ENCODE data around the gene IFT43. TPM values are rescaled to one million over a fixed set of nuclear protein-coding genes. Genes with fewer than 3 reads are reported as not detected.

The IFT43 gene
- total RNA-seq, 4 donors from 2014 or later: 24.5 to 412 (median 31.2) TPM

GRCh38 chr14:76077340-76077739 is 91.8 kb downstream of the IFT43 start:
- H3K36me3 ChIP-seq: no peaks in the 10 kb centered on the region
- intact Hi-C loops (cut with DNase I; ENCODE audit: low total_unique reads): no loop called here
- no peaks in the 10 kb centered on the region for H3K4me1 ChIP-seq
- H3K9me3 ChIP-seq: no peaks in the 10 kb centered on the region
- in situ Hi-C loops (cut with MboI; ENCODE audit: low pct_ligation_motif_present in 1 of 4, low pct_unique_long_range_greater_than_20kb in 1 of 4, low sequenced_read_pairs in 3 of 4): no loop called here
- DNase-seq: no peak
- H3K4me3 ChIP-seq: no peak overlapping the region
- H3K27me3 ChIP-seq: no peaks in the 10 kb centered on the region
- 78 to 100% methylated on average over 1 to 2 of the region's 2 CpGs for WGBS, 2 donors (ENCODE audit: low coverage in 1 of 2)
- H3K27ac ChIP-seq: no peak overlapping the region
- TF ChIP-seq POLR2A (IDR thresholded peaks at IDR 0.05) (no peak), POLR2AphosphoS5 (IDR thresholded peaks at IDR 0.05) (no peak), EP300 (IDR thresholded peaks at IDR 0.05; ENCODE audit: low read depth) (no peak), CTCF (IDR thresholded peaks at IDR 0.05) (no peak)

GRCh38 chr14:76078501-76078900 is 92.9 kb downstream of the IFT43 start:
- no peak for DNase-seq
- H3K27ac ChIP-seq: no peak overlapping the region
- H3K4me1 ChIP-seq: no peaks in the 10 kb centered on the region
- no peaks in the 10 kb centered on the region for H3K27me3 ChIP-seq
- TF ChIP-seq POLR2A (IDR thresholded peaks at IDR 0.05): no peak
- TF ChIP-seq EP300 (IDR thresholded peaks at IDR 0.05; ENCODE audit: low read depth): no peak
- no peak for TF ChIP-seq POLR2AphosphoS5 (IDR thresholded peaks at IDR 0.05)
- TF ChIP-seq CTCF (IDR thresholded peaks at IDR 0.05): no peak
- no peak overlapping the region for H3K4me3 ChIP-seq
- in situ Hi-C loops (cut with MboI; ENCODE audit: low pct_ligation_motif_present in 1 of 4, low pct_unique_long_range_greater_than_20kb in 1 of 4, low sequenced_read_pairs in 3 of 4) (no loop called here), intact Hi-C loops (cut with DNase I; ENCODE audit: low total_unique reads) (no loop called here)
- H3K36me3 ChIP-seq: no peaks in the 10 kb centered on the region
- WGBS, 2 donors (ENCODE audit: low coverage in 1 of 2): 92% methylated on average over 10 of the region's 10 CpGs; no CpG with 5 or more reads in 1 of the 2 donors
- H3K9me3 ChIP-seq: no peaks in the 10 kb centered on the region

- no peak overlapping the region for H3K4me3 ChIP-seq
- DNase-seq: no peak
- no peaks in the 10 kb centered on the region for H3K4me1 ChIP-seq
- intact Hi-C loops (cut with DNase I; ENCODE audit: low total_unique reads) (no loop called here), in situ Hi-C loops (cut with MboI; ENCODE audit: low pct_ligation_motif_present in 1 of 4, low pct_unique_long_range_greater_than_20kb in 1 of 4, low sequenced_read_pairs in 3 of 4) (no loop called here)
- no peaks in the 10 kb centered on the region for H3K27me3 ChIP-seq
- no peaks in the 10 kb centered on the region for H3K9me3 ChIP-seq
- H3K27ac ChIP-seq: no peak overlapping the region
- TF ChIP-seq POLR2AphosphoS5 (IDR thresholded peaks at IDR 0.05) (no peak), CTCF (IDR thresholded peaks at IDR 0.05) (no peak), POLR2A (IDR thresholded peaks at IDR 0.05) (no peak), EP300 (IDR thresholded peaks at IDR 0.05; ENCODE audit: low read depth) (no peak)
- WGBS, 2 donors (ENCODE audit: low coverage in 1 of 2): 79% methylated on average over 10 of the region's 10 CpGs; no CpG with 5 or more reads in 1 of the 2 donors
- no peaks in the 10 kb centered on the region for H3K36me3 ChIP-seq
These were observed 94.5 kb downstream of the IFT43 start for GRCh38 chr14:76080025-76080424.

- Histone ChIP-seq H3K27ac (no peak overlapping the region), H3K4me3 (no peak overlapping the region), H3K4me1 (no peaks in the 10 kb centered on the region), H3K36me3 (no peaks in the 10 kb centered on the region), H3K27me3 (no peaks in the 10 kb centered on the region), H3K9me3 (no peaks in the 10 kb centered on the region)
- in situ Hi-C loops (cut with MboI; ENCODE audit: low pct_ligation_motif_present in 1 of 4, low pct_unique_long_range_greater_than_20kb in 1 of 4, low sequenced_read_pairs in 3 of 4): no loop called here
- DNase-seq: no peak
- TF ChIP-seq POLR2A (IDR thresholded peaks at IDR 0.05) (no peak), CTCF (IDR thresholded peaks at IDR 0.05) (no peak), EP300 (IDR thresholded peaks at IDR 0.05; ENCODE audit: low read depth) (no peak), POLR2AphosphoS5 (IDR thresholded peaks at IDR 0.05) (no peak)
- intact Hi-C loops (cut with DNase I; ENCODE audit: low total_unique reads): no loop called here
- 75 to 87% methylated on average over 5 to 6 of the region's 6 CpGs for WGBS, 2 donors (ENCODE audit: low coverage in 1 of 2)
These were observed 94.9 kb downstream of the IFT43 start for GRCh38 chr14:76080471-76080870.

Data from transverse colon (tissue), 4 donors.